ENCODE results near the gene PRDM16.

The PRDM16 gene

GRCh38 chr1:3056641-3057040 is 12.4 kb upstream of the PRDM16 start:
- DNase-seq, result no peak

GRCh38 chr1:3058263-3059030 is 10.6 kb upstream of the PRDM16 start:
- DNase-seq, result no peak

GRCh38 chr1:3060127-3060526 is 8.9 kb upstream of the PRDM16 start:
- DNase-seq, result no peak

GRCh38 chr1:3060601-3061551 is 8.1 kb upstream of the PRDM16 start:
- DNase-seq, result no peak

GRCh38 chr1:3061566-3061965 is 7.4 kb upstream of the PRDM16 start:
- no peak for DNase-seq

GRCh38 chr1:3061981-3062615 is 6.9 kb upstream of the PRDM16 start:
- no peak for DNase-seq

- no peak for DNase-seq
Observed at GRCh38 chr1:3062616-3063378, 6.2 kb upstream of the PRDM16 start.

GRCh38 chr1:3063379-3064295 is 5.4 kb upstream of the PRDM16 start:
- no peak for DNase-seq

- DNase-seq, result no peak
Observed at GRCh38 chr1:3064296-3064850, 4.6 kb upstream of the PRDM16 start.

- no peak for DNase-seq
Observed at GRCh38 chr1:3064901-3065300, 4.1 kb upstream of the PRDM16 start.

GRCh38 chr1:3065396-3065795 is 3.6 kb upstream of the PRDM16 start:
- DNase-seq, result no peak

GRCh38 chr1:3065797-3066196 is 3.2 kb upstream of the PRDM16 start:
- DNase-seq, result no peak

- no peak for DNase-seq
Observed at GRCh38 chr1:3066250-3066711, 2.7 kb upstream of the PRDM16 start.

- DNase-seq, result no peak
Observed at GRCh38 chr1:3066826-3067225, 2.2 kb upstream of the PRDM16 start.

GRCh38 chr1:3067301-3067670 is 1.7 kb upstream of the PRDM16 start:
- DNase-seq, result no peak

- DNase-seq, result no peak
Observed at GRCh38 chr1:3067671-3068563, 1.1 kb upstream of the PRDM16 start.

- DNase-seq, result no peak
Observed at GRCh38 chr1:3069491-3070308, 697 bp downstream of the PRDM16 start.

GRCh38 chr1:3070309-3070643 is 1.3 kb downstream of the PRDM16 start:
- DNase-seq, result no peak
